ENCODE results near the gene RBM28.

DNA sequence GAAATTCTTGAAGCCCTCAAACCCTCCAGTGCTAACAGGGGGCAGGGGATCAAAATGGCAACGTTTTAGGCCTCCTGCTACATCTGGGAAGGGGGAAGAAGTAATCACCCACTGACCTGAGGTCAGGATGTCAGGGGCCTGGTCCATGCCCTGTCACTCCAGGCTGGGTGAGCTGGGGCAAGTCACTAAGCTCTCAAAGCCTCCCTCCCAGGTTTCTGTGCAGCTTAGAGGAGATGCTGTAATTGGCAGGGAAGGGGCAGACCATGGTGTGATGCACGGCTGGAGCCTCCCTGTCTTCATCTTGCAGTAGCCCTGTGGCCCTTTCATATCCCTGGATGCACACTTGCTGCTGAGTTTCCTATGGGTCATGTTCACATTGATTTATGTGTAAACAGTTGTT is 75.5 kb downstream of the RBM28 start:
- TF ChIP-seq CTCF (IDR thresholded peaks at IDR 0.05; ENCODE audit: low read depth, low read length): no peak
- TF ChIP-seq, protein P1, sequence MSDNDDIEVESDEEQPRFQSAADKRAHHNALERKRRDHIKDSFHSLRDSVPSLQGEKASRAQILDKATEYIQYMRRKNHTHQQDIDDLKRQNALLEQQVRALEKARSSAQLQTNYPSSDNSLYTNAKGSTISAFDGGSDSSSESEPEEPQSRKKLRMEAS (IDR thresholded peaks at IDR 0.05; ENCODE audit: low read depth, low read length): no peak
- no peak for TF ChIP-seq MYC (IDR thresholded peaks at IDR 0.05; ENCODE audit: low read depth, low read length)

Data from NB4 (cell line).